NT2/D1 (cell line): ENCODE data around the gene CRACR2B.

ENCODE experiments used
- SUZ12 ChIP-seq: IDR thresholded peaks from 2 replicates; pipeline ENCODE4 v1.6.1; 2011; ENCODE audit not compliant: insufficient read length, insufficient read depth; ENCODE audit errors: extremely low read depth
- YY1 ChIP-seq: IDR thresholded peaks from 2 replicates; pipeline ENCODE4 v1.6.1; 2011; ENCODE audit not compliant: insufficient read length, insufficient read depth
- ZNF274 ChIP-seq: IDR thresholded peaks from 2 replicates; pipeline ENCODE4 v1.6.1; 2011; ENCODE audit warnings: mild to moderate bottlenecking, low read depth, low read length

DNA sequence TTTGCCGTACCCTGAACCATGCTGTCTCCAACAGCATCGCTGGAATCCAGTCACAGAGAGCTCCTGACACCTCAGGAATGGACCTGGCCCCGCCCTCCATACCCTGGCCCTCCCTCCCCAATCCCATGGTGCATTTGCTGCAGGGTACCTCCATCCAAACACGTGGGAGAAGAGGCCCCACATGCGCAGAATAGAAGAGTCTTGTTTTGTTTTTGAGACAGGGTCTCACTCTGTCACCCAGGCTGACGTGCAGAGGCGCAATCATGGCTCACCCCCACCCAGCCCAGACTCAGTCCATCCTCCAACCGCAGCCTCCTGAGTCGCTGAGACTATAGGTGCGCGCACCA lies 11.3 kb upstream of the CRACR2B start:
- no peak for TF ChIP-seq ZNF274
- no peak for TF ChIP-seq SUZ12
- TF ChIP-seq YY1, result no peak
